Measurements from ENCODE around the gene FOCAD. TPM values are rescaled to one million over a fixed set of nuclear protein-coding genes. Genes with fewer than 3 reads are reported as not detected.

The FOCAD gene
- total RNA-seq, 1 donor from 2014 or later, result 57.2 TPM

DNA sequence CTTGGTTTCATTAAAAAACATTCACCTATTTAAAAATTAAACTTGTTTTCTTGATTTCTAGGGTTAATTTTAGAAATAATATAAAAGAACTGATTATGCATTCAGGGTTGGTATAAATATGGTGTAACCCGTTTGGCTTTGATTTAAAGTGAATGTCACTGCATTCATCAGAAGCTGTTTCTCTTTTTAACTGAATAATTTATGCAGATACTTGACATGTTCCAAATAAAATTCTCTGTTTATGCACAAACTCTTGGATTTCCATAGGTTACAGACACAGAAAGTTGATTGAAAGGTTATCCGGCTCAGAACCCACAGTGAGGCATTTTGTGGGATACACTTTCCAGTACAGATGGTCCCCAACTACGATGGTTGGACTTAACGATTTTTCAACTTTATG, 186.1 kb downstream of the FOCAD start:
- H3K36me3 Mint-ChIP-seq (ENCODE audit: low read depth, unreplicated experiment), result peaks cover 6% of the 10 kb centered on the region
- no peak for DNase-seq (ENCODE audit: low spot score)
- H3K4me3 Mint-ChIP-seq (ENCODE audit: unreplicated experiment), result peak overlapping the region; percentile 7
- no peaks in the 10 kb centered on the region for H3K9me3 Mint-ChIP-seq (ENCODE audit: unreplicated experiment)
- TF ChIP-seq, protein P1, sequence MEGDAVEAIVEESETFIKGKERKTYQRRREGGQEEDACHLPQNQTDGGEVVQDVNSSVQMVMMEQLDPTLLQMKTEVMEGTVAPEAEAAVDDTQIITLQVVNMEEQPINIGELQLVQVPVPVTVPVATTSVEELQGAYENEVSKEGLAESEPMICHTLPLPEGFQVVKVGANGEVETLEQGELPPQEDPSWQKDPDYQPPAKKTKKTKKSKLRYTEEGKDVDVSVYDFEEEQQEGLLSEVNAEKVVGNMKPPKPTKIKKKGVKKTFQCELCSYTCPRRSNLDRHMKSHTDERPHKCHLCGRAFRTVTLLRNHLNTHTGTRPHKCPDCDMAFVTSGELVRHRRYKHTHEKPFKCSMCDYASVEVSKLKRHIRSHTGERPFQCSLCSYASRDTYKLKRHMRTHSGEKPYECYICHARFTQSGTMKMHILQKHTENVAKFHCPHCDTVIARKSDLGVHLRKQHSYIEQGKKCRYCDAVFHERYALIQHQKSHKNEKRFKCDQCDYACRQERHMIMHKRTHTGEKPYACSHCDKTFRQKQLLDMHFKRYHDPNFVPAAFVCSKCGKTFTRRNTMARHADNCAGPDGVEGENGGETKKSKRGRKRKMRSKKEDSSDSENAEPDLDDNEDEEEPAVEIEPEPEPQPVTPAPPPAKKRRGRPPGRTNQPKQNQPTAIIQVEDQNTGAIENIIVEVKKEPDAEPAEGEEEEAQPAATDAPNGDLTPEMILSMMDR (IDR thresholded peaks at IDR 0.05; ENCODE audit: unreplicated experiment), result no peak
- no peaks in the 10 kb centered on the region for H3K27me3 Mint-ChIP-seq (ENCODE audit: unreplicated experiment)
- peaks cover 21% of the 10 kb centered on the region for H3K4me1 Mint-ChIP-seq (ENCODE audit: unreplicated experiment)
- H3K27ac Mint-ChIP-seq (ENCODE audit: unreplicated experiment), result no peak overlapping the region

DNA sequence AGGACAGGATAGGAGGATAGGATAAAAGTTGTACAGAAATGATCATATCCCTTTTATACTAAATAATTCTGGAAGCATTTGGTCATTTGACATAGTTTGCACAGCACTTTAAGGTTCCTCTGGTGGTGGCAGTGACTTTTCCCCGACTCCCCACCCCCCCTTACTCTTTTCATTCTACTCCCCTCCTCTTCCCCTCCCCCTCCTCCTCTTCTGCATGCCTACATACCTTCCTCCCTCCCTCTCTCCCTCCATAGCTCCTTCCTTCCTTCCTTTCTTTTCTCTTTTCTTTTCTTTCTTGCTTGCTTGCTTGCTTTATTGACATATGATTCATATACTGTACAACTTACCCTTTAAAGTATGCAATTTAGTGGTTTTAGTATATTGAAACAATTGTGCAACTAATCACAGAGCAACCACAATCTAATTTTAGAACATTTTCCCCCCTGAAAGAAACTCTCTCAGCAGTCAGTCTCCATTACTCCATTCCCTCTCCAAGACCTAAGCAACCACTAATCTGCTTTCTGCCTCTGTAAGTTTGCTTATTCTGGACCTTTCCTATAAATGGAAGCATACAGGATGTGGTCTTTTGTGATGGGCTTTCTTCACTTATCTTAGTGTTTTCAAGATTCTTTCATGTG, 188.4 kb downstream of the FOCAD start:
- Mint-ChIP-seq H3K4me1 (ENCODE audit: unreplicated experiment) (peaks cover 18% of the 10 kb centered on the region), H3K36me3 (ENCODE audit: low read depth, unreplicated experiment) (peaks cover 6% of the 10 kb centered on the region), H3K9me3 (ENCODE audit: unreplicated experiment) (no peaks in the 10 kb centered on the region), H3K27ac (ENCODE audit: unreplicated experiment) (no peak overlapping the region), H3K27me3 (ENCODE audit: unreplicated experiment) (no peaks in the 10 kb centered on the region), H3K4me3 (ENCODE audit: unreplicated experiment) (no peak overlapping the region)
- no peak for DNase-seq (ENCODE audit: low spot score)
- TF ChIP-seq, protein P1 (IDR thresholded peaks at IDR 0.05; ENCODE audit: unreplicated experiment), result no peak

DNA sequence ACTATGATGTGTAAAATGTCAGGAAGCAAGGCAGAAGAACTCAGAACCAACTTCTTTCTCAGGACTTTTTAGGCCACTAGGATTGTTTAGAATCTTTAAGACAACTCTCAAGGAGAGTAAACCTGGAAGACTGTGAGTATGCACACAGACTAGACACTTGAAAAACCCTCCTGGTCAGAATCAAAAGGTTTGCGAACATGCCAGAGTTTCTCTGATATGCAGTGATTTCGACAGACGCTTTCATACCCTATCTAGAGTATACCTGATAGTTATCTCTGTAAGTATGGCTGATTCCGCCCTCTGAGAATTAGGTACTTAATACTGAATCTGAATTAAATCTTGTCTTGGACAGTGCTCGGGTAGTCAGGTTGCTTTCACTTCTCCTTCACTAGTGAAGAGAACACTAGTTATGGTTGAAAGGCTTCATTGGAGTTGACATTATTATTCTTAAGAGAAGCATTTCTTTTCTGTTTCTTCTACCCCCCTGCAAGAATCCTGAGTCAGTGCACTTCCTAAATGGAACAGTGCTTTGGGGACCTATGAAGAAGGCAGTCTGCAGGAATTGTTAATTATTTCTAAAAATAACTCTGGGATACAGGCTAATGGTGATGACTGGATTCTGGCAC, 189.3 kb downstream of the FOCAD start:
- Mint-ChIP-seq H3K4me3 (ENCODE audit: unreplicated experiment) (no peak overlapping the region), H3K4me1 (ENCODE audit: unreplicated experiment) (peaks cover 12% of the 10 kb centered on the region), H3K27me3 (ENCODE audit: unreplicated experiment) (no peaks in the 10 kb centered on the region), H3K36me3 (ENCODE audit: low read depth, unreplicated experiment) (peaks cover 6% of the 10 kb centered on the region), H3K9me3 (ENCODE audit: unreplicated experiment) (no peaks in the 10 kb centered on the region), H3K27ac (ENCODE audit: unreplicated experiment) (no peak overlapping the region)
- no peak for DNase-seq (ENCODE audit: low spot score)
- TF ChIP-seq, protein P1 (IDR thresholded peaks at IDR 0.05; ENCODE audit: unreplicated experiment), result no peak

DNA sequence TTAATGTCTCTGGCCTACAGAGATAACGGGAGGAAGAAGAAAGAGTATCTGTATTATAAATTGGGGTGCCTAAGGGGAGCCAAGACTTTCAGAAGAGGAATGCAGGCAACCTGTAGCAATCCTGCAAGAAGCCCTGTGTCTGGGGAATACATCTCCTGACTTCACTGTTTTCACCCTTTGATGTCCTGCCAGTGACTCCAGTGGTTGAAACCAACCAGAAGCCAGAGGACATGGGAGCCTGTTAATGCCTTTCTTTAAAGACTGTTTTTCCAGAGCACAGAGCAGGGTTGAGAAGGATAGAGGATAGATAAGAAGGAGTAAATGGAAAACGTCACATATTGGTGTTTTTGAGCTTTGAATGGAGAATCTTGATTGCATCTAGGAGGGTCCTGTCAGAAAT, 196.2 kb downstream of the FOCAD start:
- Mint-ChIP-seq H3K27ac (ENCODE audit: unreplicated experiment) (no peak overlapping the region), H3K27me3 (ENCODE audit: unreplicated experiment) (no peaks in the 10 kb centered on the region), H3K9me3 (ENCODE audit: unreplicated experiment) (no peaks in the 10 kb centered on the region), H3K4me3 (ENCODE audit: unreplicated experiment) (no peak overlapping the region), H3K36me3 (ENCODE audit: low read depth, unreplicated experiment) (no peaks in the 10 kb centered on the region), H3K4me1 (ENCODE audit: unreplicated experiment) (no peaks in the 10 kb centered on the region)
- TF ChIP-seq, protein P1 (IDR thresholded peaks at IDR 0.05; ENCODE audit: unreplicated experiment), result no peak
- no peak for DNase-seq (ENCODE audit: low spot score)

DNA sequence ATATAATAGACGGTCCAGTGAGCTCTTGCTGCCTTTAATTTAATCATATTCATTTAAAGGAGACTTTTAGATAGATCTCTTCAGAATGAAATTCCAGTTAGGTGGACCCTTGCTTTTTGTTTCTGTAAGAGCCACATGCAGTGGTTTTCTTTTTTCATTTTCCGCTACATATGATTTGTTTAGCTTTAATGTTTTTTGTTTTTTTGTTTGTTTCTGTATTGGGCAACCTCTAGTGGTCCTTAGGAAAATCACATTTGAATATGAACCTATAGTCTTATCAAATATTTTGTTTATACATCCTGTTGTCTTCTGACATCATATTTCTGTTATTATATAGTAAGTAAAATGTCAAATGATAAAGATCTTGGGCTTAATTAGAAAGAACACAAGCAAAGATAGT, 196.6 kb downstream of the FOCAD start:
- DNase-seq (ENCODE audit: low spot score), result no peak
- no peaks in the 10 kb centered on the region for H3K9me3 Mint-ChIP-seq (ENCODE audit: unreplicated experiment)
- no peaks in the 10 kb centered on the region for H3K4me1 Mint-ChIP-seq (ENCODE audit: unreplicated experiment)
- TF ChIP-seq, protein P1 (IDR thresholded peaks at IDR 0.05; ENCODE audit: unreplicated experiment), result no peak
- no peaks in the 10 kb centered on the region for H3K27me3 Mint-ChIP-seq (ENCODE audit: unreplicated experiment)
- H3K27ac Mint-ChIP-seq (ENCODE audit: unreplicated experiment), result no peak overlapping the region
- H3K36me3 Mint-ChIP-seq (ENCODE audit: low read depth, unreplicated experiment), result no peaks in the 10 kb centered on the region
- no peak overlapping the region for H3K4me3 Mint-ChIP-seq (ENCODE audit: unreplicated experiment)

Data from endothelial cell (in vitro differentiated cells).